GM20431 (cell line): Measurements from ENCODE around the gene SURF2.

Experiments
- in situ Hi-C: fragments of 300-500 bp; cut with MseI, MboI; formaldehyde crosslinking; loops from one replicate; pipeline ENCODE4 v1.15.0; 2020; ENCODE audit warnings: low sequenced_read_pairs; ENCODE audit not compliant: unreplicated experiment

SURF2 gene

DNA sequence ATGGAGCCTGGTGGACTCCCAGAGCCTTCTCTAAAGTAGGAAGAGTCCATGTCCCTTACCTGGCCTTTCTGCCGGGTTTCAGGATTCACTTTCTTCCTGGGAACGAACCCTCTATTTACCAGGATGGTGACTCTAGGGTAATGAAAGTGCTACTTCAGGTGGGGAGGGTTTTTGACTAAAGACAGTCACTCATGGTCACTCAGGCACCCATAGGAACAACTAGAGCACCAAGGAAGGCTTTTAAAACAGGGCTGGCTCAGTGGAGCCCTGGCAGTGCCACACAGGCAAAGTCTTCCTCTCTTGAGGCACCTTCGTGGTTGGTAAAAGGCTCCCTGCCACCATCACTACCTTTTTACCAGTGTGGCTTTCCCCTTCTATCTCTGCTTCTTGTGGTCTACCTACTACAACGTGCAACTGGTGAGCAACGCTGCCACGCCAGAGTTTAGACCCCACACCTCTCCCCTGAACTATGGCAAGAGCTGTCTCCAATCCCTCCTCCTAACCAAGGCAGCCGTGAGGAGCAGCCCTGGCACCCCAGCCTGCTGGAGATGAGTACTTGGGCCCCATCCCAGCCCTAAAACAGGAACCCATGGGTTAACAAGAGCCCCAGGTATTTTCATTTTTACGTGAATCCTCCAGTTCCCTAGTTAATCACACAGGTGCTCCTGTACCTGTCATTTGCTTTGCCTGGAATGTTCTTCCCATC is 3.6 kb upstream of the SURF2 start:
- in situ Hi-C loops: no loop called here

DNA sequence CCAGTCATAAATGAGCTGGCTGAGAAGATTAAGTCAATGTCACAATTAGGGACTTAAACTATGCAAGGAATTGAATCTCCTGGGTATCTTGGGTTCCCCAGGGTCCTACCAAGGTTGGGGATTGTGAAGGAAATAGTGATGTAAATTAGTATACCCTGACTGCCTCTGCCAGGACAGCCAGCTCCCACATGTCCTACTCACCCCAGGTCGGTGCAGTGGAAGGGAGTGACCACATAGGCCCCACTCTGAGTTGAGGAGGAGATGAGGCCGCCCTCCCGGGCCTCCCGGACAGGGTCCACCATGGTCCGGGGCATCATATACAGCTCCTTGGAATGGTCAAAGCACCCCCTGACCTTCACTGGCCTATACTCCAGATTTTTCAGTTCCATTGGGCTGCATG is 2.8 kb upstream of the SURF2 start:
- in situ Hi-C loops: no loop called here

DNA sequence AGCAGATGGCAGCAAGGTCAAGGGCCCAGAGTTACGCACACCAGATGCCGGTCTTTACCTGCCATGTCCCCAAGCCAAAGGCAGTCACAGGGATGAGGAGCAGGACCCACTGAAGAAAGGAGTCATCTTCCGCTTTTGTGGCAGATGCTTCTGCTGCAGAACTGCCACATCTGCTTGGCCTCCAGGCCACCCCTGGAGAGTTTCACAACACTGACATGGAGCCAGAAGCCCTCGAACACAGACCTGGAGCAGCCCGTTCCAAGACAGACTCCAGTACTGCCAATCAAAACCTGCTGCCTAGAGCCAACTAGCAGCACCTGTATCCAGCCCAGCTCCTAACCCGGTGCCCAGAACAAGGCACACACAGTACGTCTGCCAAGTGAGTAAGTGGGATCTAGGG is 1.6 kb upstream of the SURF2 start:
- in situ Hi-C loops: no loop called here

DNA sequence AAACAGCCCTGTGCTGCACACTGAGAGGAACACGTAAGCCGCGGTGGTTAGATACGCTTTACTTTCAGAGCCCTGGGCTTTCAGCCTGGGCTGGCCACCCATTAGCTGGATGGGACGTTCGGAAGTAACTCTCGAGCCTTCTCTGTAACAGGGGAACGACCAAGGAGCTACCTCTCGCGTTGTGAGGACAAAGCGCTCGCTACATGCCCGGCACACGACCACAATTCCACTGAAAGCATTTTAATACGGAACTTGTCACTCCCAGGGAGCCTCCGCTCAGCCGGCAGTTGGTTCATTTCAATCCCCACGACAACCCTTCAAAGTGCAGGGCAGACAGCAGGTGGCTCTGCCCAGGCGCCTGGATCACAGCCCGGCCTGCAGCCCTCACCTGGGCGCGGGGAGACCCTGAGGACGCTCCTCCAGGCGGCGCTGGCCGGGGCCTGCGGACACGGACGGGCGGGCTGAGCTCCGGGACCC is 431 bp upstream of the SURF2 start:
- in situ Hi-C loops: no loop called here

DNA sequence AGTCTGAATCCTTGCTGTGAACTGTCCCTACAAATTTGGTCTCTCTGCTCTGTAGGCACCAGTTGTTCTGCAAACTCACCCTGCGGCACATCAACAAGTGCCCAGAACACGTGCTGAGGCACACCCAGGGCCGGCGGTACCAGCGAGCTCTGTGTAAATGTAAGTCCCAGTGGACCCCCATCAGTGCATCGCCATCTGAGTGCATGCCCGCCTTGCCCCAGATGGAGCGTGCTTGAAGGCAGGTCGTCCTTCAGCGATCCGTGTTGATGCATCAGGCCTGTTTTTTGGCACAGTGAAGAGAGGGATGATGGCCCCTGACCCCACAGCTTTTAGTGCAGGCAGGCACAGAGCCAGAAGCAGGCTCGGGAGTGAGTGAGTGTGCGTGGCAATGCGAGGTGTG is 1.3 kb downstream of the SURF2 start:
- in situ Hi-C loops: no loop called here

DNA sequence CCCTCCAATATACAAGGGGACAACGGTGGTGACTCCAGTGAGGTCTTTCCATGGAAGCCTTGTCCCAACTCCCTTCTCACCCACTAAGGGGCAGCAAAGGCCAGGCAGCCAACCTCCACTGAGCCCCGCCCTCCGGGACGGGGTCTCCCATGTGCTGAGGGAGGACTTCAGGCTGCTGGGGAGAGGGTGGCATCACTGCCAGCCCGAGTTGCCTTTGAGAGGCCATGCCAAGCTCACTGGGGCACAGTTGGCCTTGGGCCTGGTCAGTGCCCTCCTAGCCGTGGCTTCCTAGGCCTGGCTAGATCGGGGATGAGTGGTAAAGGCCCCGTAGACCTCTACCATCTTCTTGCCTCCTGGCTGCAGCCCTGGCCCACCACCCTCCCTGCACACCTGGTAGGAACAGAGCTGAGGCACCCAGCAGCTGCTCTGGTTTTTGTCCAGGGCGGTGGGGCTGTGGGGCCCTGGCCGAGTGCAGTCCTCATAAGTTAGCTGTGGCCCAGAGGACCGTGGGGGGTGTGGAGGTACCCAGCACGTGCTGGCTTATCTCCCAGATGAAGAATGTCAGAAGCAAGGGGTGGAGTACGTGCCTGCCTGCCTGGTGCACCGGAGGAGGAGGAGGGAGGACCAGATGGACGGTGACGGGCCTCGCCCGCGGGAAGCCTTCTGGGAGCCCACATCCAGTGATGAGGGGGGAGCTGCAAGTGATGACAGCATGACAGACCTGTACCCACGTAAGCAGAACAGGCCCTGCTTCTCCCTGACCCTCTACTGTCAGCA is 3.2 kb downstream of the SURF2 start:
- in situ Hi-C loops: no loop called here

DNA sequence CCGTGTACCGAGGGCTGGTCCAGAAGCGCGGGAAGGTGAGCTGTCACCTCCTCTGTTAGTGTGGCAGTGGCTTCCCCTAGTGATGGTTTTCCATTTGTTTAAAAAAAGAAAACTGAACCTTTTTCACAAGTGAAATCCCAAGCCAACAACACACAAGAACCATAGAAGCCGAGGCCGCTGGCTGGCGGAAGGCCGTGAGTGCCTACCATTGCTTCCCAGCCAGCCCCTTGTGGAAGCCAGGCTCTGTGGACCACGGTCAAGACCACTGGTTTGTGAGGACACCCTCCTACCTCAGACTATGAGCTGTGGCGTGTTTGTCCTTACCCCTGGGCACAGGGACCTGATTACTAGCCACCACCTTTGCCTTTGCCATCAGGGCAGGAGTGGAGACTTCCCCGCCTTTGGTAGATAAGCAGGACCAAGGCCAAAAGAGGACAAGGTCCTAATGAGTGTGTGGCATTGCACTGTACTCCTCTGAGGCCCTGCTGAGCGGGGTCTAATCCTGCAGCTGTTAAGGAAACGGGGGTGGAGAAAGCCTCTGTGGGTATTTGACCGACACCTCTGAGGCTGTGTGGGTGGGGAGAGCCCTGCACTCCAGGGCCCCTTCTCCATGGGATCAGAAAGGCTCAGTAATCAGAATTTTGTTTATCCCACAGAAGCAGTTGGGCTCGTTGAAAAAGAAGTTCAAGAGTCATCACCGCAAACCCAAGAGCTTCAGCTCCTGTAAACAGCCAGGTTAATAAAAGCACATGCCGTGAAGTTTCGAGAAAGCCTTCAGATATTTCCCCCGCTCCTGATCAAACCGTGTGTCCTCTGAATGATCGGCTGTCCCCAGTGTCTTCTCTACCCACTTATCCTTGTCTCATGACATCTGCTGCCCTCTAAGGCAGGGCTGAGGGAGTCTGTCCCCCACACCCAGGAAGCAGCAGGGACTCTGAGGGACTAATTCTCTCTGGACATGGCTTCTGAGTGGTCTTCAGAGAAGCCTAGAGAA is 4.3 kb downstream of the SURF2 start:
- in situ Hi-C loops: no loop called here

DNA sequence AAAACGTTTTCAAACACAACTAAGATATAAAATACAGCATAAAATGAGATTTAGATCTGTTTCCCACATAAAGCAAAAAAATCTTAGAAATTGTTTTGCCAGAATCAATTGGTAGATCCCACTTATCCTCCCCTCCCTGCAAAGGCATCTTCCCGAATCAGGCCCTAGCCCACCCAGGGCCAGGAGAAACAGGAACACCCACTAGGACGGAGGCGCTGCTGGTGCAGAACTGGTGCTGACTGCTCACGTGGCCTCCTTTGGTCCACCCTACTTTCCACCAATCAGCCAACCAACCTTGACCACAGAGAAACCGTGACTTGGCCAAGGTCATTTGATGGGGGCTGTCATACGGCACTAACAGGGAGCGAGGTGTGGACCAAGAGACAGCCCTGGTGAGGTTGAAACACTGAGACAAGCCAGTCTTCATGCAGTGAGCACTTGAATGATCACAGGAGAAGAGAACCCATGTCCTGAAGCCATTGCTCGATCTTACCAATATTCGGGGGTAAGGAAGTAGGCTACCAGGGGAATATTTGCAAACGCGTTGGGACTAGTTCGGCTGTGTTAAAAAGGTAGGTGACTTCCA is 5.2 kb downstream of the SURF2 start:
- in situ Hi-C loops: no loop called here

DNA sequence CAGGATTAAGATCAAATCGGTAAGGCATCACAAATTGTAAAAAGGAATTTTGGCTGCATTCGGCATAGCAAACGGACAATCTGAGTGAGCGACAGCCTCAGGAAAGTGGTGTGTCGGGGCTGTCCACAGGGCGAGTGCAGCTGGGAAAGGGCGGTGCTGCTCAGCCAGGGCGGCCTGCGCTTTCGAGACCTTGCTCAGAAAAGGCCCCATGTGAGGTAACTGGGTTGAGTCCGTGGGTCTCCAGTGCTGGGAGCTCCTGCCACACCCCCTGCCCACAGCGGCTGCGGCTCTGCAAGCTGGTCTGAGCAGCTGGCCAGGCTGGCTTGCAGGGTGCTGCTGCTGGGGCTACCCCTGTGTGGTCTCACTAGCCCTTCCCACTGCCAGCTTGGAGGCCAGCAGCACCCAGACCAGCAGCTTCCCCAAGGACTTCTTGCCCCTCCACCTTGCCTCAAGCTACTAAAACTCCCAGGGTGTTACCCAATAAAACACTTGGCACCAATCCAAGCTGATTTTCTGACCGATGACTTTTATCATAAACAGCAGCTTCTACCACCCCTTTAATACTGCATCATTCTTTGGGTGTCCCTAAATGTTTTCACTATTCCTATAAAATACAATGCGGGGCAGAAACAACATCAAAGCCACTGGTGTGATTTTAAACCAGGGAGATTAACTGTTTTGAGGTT is 6.2 kb downstream of the SURF2 start:
- in situ Hi-C loops: no loop called here

DNA sequence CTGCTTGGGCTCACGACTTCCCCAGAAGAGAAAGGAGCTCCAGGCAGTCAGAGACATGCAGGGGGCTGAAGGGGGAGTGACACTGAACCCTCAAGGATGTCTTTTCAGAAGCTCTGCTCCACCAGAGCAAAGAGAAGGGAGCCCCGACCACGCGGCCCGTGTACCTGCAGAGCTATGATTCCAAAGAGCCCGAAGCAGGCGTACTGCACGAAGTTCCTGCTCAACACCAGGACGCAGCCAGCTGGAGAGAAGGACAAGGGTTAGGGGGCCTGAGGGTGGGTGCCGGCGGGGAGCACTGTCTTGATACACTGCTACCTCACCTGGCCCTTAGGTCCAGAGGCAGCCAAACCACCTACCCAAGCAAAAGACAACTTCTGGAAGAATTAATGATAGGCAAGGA is 10.1 kb downstream of the SURF2 start:
- in situ Hi-C loops: no loop called here

DNA sequence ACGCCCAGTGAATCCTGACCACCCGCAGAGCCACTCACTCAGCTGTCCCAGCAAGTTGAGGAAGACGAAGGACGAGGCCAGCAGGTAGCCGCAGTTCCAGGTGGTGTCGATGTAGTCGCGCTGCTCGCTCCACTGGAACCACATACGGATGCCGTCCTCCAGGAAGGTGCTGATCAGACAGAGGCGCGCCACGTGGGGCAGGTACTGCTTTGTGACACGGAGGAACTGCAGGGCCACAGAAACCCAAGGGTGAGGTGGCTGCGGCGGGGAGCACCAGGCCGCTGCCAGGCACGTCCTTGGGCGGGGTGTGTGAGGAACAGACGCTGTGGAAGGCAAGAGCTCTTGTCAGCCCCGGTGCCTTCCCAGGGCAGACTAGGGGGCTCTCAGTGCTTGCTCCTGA is 10.9 kb downstream of the SURF2 start:
- in situ Hi-C loops: no loop called here

DNA sequence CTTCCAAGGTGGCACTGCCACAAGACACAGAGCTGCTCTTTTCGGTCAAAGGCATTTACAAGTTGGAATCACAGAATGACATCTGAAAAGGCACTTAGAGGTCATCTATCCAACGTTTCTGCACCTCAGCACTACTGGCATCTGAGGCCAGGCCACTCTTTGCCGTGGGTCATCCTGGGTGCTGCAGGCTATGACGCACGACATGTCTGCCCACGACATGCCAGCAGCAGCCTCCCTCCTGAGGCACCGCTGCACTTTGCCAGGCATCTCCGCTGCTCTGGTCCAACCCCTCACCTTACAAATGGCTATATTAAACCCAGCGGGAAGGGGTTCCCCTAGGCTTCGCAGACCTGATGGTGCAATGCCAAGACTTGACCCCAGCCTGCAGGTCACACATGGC is 11.4 kb downstream of the SURF2 start:
- in situ Hi-C loops: no loop called here

DNA sequence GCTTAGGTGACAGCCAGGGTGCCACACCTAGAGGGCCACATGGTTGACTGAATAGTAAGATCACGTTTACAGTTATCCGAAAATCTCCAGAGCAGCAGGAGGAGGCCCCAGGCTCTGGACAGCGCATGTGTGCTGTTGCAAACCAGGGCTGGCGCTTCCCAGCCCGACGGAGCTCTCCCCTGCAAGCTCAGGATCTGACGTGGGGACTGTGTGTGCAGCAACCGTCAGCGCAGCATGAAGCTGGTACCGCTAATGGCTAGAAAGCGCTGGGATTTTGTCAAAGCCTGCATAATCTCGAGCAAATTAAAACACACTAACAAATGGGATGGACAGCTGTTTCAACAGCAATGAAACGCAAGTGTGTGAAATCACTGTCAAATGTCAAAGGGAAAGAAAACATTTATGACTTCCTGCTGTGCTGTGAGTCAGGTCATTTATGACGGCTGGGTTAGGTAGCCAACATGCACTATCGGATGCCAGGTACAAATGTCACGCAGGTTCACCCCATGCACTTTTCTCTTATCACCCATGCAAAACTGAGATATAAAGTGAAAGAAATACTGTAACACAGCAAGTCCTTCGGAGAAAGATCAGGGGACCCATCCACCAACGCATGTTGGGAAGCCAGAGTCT is 12.0 kb downstream of the SURF2 start:
- in situ Hi-C loops: no loop called here

DNA sequence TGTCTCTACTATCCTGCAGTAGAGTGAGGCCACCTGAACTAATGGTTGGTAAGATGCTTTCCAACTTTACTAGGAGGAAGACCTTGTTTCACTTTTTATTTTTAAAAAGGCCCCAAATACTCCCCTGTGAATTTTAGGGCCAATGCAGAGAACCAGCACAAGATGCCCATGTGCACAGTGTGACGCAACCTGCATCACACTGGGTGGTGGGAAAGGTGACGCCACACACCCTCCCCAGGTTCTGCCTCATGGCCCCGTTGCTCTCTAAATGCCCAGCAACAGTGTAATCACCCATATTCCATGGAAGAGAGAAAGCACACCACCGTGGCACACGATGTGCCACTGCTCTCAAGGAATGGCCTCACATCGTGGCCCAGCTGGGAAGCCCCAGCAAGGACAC is 13.1 kb downstream of the SURF2 start:
- in situ Hi-C loops: no loop called here

DNA sequence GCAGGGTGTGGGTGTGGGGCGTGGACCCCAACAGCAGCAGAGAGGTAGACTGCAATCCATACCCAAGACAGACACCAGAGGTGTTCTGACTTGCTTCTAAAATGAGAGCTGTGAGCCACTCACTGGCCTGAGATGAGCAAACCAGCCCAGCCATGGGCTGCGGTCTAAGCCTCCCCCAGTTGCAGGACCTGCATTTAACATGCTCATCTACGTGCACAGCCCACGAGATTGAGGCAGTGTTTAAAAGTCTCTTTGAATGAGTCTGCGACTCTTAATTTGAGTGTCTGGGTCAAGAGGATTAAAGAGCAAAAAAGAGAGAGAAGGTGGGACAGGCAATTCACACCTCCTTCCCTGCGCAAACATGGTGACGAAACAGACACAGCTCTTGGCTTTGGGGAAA is 13.6 kb downstream of the SURF2 start:
- in situ Hi-C loops: no loop called here

DNA sequence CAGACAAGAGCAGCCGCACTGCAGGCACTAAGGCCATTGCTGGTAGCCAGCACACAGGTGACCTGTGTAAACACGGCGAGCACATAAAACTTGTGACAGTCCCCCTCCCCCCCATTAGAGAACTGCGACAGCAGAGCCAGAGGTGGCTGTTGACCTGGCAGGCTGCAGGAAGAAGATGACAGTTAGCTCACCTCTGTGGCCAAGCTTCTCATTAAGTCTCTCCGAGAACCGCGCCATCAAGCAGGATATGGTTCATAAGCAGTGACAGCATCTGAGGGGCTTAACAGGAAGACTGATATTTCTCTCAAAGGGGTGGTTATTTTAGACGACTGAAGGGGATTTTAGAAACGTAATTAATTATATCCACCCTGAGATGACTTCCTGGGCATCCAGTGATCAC is 14.3 kb downstream of the SURF2 start:
- in situ Hi-C loops: no loop called here

DNA sequence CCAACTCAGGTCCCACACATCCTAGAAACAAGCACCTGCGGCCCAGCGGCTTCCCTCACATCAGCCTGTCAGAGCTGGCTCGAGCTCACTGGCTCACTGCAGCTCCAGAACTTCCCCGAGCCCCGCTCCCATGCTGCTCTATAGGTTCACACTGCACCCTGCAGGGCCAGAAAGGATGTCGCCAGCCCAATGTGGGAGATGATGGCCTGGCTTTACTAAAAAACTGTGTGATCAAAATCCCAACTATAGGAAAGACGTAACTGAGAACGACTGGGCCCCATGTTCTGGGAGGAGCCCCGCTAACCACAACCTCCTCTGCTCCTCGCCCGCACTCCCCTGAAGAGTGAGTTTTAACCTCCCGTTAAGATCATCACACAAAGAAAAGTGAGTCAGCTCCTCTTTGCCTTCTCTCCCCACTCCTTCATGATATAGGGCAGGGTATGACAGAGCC is 14.9 kb downstream of the SURF2 start:
- in situ Hi-C loops: no loop called here

DNA sequence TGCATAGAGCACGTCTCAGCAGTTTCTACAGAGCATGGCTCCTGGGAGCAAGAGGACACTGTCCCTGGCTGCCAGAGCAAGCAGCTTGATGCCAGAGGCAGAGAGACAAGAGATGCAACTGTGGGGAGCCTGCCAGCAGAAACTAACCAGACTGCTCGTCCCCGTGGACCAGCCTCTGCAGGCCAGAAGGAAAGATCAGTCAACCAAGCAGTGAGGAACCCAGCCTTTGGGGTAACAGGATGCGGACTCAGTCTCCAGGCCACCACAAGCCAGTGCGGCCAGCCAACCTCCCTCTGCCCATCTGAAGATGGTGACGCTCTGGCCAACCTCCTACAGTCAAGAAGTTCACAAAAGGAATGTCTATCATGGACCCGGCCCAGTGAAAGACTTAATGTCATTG is 15.8 kb downstream of the SURF2 start:
- in situ Hi-C loops: no loop called here

DNA sequence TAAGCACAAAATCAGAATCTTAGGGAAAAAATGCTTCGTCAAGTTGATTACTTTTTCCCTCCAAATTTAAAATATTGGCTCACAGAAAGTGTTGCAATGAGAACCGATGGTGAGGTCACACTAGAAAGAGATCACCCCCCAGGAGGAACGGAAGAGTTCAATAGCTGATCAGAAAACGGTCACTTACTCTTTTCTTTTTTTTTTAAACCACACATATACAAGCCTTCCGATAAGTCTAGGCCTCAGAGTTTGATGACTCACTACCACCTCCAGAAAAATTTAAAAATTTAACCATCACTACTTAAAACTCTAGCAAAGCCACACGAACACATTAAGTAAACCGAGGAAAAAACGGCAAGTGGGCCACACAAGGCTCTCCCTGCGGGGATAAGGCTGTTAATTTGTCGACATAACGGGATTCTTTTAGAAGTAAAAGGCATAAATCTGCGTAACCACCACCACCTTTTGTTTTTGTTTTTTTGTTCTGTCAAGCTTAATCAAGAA is 18.3 kb downstream of the SURF2 start:
- in situ Hi-C loops: no loop called here
